Vagina (tissue), 2 donors: ENCODE results near the gene PSPH.

Experiments
- CTCF ChIP-seq, 3 experiments: fragments of 450-650 bp in 2 of 3; fragments of 200-600 bp in 1 of 3; sonication (generic) in 1 of 3; IDR thresholded peaks; one replicate each; pipeline ENCODE4 v1.5.1; 2017 to 2019; ENCODE audit warnings: antibody characterized with exemption in 3 of 3, mild to moderate bottlenecking in 2 of 3, moderate library complexity in 2 of 3
- POLR2A ChIP-seq, 2 donors: fragments of 450-650 bp; IDR thresholded peaks; one replicate each; pipeline ENCODE4 v1.6.1; 2017; ENCODE audit warnings: antibody characterized with exemption in 2 of 2, mild to moderate bottlenecking in 2 of 2, moderate library complexity in 2 of 2
- POLR2AphosphoS5 ChIP-seq, 2 donors: sonication (generic); formaldehyde crosslinking; IDR thresholded peaks; one replicate each; pipeline ENCODE4 v1.9.0; 2017; ENCODE audit warnings: antibody characterized with exemption in 2 of 2, mild to moderate bottlenecking in 2 of 2, low read depth in 1 of 2; ENCODE audit not compliant: insufficient read depth in 1 of 2

- no peak for TF ChIP-seq CTCF (IDR thresholded peaks at IDR 0.05)
- no peak for TF ChIP-seq POLR2A (IDR thresholded peaks at IDR 0.05)
- TF ChIP-seq POLR2AphosphoS5 (IDR thresholded peaks at IDR 0.05; ENCODE audit: insufficient read depth in 1 of 2, low read depth in 1 of 2) = no peak
Measured at GRCh38 chr7:56019501-56019900, 31.7 kb downstream of the PSPH start.
